Caco-2 (cell line): ENCODE data around the gene BCORL1. TPM values are rescaled to one million over a fixed set of nuclear protein-coding genes. Genes with fewer than 3 reads are reported as not detected.

Experiments
- BruUV-seq: library from RNA; stranded (reverse); fragments of 400-500 nt; replicated peaks from 2 replicates; lab custom pipeline; 2021; lab: Mats Ljungman, UMichigan
- CTCF ChIA-PET: fragments of 300-600 bp; sonication (Branson Sonifier 250); formaldehyde crosslinking; loops from one replicate; lab custom pipeline; 2022; ENCODE audit warnings: antibody characterized with exemption; lab: Charles Lee
- POLR2A ChIA-PET: fragments of 300-600 bp; sonication (Branson Sonifier 250); formaldehyde crosslinking; loops from one replicate; lab custom pipeline; 2022; ENCODE audit warnings: antibody characterized with exemption; lab: Charles Lee
- DNase-seq, 2 experiments: peaks; one replicate each; pipeline versions ENCODE4 v3.0.0 to v3.0.0-alpha.2; 2020 to 2022
- H3K27me3 ChIP-seq: replicated peaks from 2 replicates; pipeline ENCODE4 v1.6.0; 2011; ENCODE audit warnings: low read length; ENCODE audit not compliant: control insufficient read depth, insufficient read depth
- H3K36me3 ChIP-seq: 2 replicates; pipeline ENCODE4 v1.5.1; 2011; ENCODE audit warnings: low read length; ENCODE audit not compliant: control insufficient read depth, insufficient read depth
- H3K4me1 ChIP-seq: fragments of 250-450 bp; sonication (Bioruptor Pico); 2 replicates; pipeline ENCODE4 v1.5.1; 2020; ENCODE audit warnings: mild to moderate bottlenecking
- H3K4me3 ChIP-seq: 2 replicates; pipeline ENCODE4 v1.5.1; 2011; ENCODE audit warnings: low read depth, mild to moderate bottlenecking, control low read depth, low read length
- H3K9me3 ChIP-seq: fragments of 250-450 bp; sonication (Bioruptor Pico); 2 replicates; pipeline ENCODE4 v1.5.1; 2020; ENCODE audit warnings: mild to moderate bottlenecking, moderate library complexity
- H3K27ac Mint-ChIP-seq: one replicate; pipeline ENCODE4 v1.8.0; 2022; ENCODE audit warnings: mixed read lengths; ENCODE audit not compliant: unreplicated experiment
- H3K27me3 Mint-ChIP-seq: one replicate; pipeline ENCODE4 v1.8.0; 2022; ENCODE audit warnings: mixed read lengths; ENCODE audit not compliant: insufficient read depth, unreplicated experiment
- H3K36me3 Mint-ChIP-seq: one replicate; pipeline ENCODE4 v1.8.0; 2022; ENCODE audit warnings: mild to moderate bottlenecking, mixed read lengths; ENCODE audit not compliant: insufficient read depth, unreplicated experiment
- H3K4me1 Mint-ChIP-seq: one replicate; pipeline ENCODE4 v1.8.0; 2022; ENCODE audit warnings: low read depth, mixed read lengths; ENCODE audit not compliant: unreplicated experiment
- H3K4me3 Mint-ChIP-seq: one replicate; pipeline ENCODE4 v1.8.0; 2022; ENCODE audit warnings: mild to moderate bottlenecking, moderate library complexity, mixed read lengths; ENCODE audit not compliant: unreplicated experiment
- H3K9me3 Mint-ChIP-seq: one replicate; pipeline ENCODE4 v1.8.0; 2022; ENCODE audit warnings: mixed read lengths; ENCODE audit not compliant: unreplicated experiment
- CTCF ChIP-seq, 2 experiments: fragments of 200-600 bp in 1 of 2; IDR thresholded peaks; 1 replicate in 1 of 2; 2 replicates in 1 of 2; pipeline versions ENCODE4 v1.5.1 to v1.8.0; 2011 to 2022; ENCODE audit warnings: antibody characterized with exemption in 1 of 2, control low read depth in 1 of 2, inconsistent platforms in 1 of 2, low read depth in 1 of 2, low read length in 1 of 2, mild to moderate bottlenecking in 1 of 2, moderate library complexity in 1 of 2; ENCODE audit not compliant: insufficient read depth in 1 of 2, severe bottlenecking in 1 of 2, unreplicated experiment in 1 of 2
- intact Hi-C: fragments of 100-400 bp; cut with micrococcal nuclease; formaldehyde crosslinking; loops from one replicate; pipeline ENCODE4 v1.10.0; 2022; ENCODE audit not compliant: unreplicated experiment
- total RNA-seq: library from RNA; stranded (reverse); gene quantifications from 2 replicates; pipeline ENCODE4 v1.2.3, GENCODE V29; 2022

BCORL1 gene
- total RNA-seq, 1 experiment from 2014 or later, result 19.8 TPM

- TF ChIP-seq CTCF (IDR thresholded peaks at IDR 0.05; ENCODE audit: insufficient read depth in 1 of 2, low read depth in 1 of 2, low read length in 1 of 2, severe bottlenecking in 1 of 2, unreplicated experiment in 1 of 2), result no peak
- H3K36me3 Mint-ChIP-seq, result peaks cover 15% of the 10 kb centered on the region
- intact Hi-C loops, result no loop called here
- no peak overlapping the region for H3K27ac Mint-ChIP-seq
- ChIA-PET CTCF (no interaction called here), POLR2A (interaction anchor here (0.5 kb wide), 1 partner anchor 141 kb away, joined by 3 read pairs; no protein-coding TSS in a partner anchor)
- DNase-seq, result no peak
- no peaks in the 10 kb centered on the region for H3K27me3 Mint-ChIP-seq
- no peaks in the 10 kb centered on the region for H3K9me3 ChIP-seq
- H3K4me3 Mint-ChIP-seq, result no peak overlapping the region
- H3K9me3 Mint-ChIP-seq, result no peaks in the 10 kb centered on the region
- peaks cover 1% of the 10 kb centered on the region; the same call in 1 of the 2 replicates for H3K36me3 ChIP-seq
- no peaks in the 10 kb centered on the region for H3K27me3 ChIP-seq
- no peaks in the 10 kb centered on the region for H3K4me1 ChIP-seq
- no peak overlapping the region for H3K4me3 ChIP-seq
- BruUV-seq, result no TSS peak
- H3K4me1 Mint-ChIP-seq, result no peaks in the 10 kb centered on the region
Observed at GRCh38 chrX:130053236-130053635, 70.8 kb downstream of the BCORL1 start.

- ChIA-PET CTCF (no interaction called here), POLR2A (no interaction called here)
- Mint-ChIP-seq H3K9me3 (no peaks in the 10 kb centered on the region), H3K27ac (no peak overlapping the region), H3K27me3 (no peaks in the 10 kb centered on the region), H3K4me3 (no peak overlapping the region), H3K36me3 (peaks cover 16% of the 10 kb centered on the region), H3K4me1 (no peaks in the 10 kb centered on the region)
- Histone ChIP-seq H3K4me3 (no peak overlapping the region), H3K36me3 (no peaks in the 10 kb centered on the region), H3K9me3 (no peaks in the 10 kb centered on the region), H3K27me3 (no peaks in the 10 kb centered on the region), H3K4me1 (no peaks in the 10 kb centered on the region)
- BruUV-seq, result no TSS peak
- intact Hi-C loops, result no loop called here
- DNase-seq, result no peak
- no peak for TF ChIP-seq CTCF (IDR thresholded peaks at IDR 0.05; ENCODE audit: insufficient read depth in 1 of 2, low read depth in 1 of 2, low read length in 1 of 2, severe bottlenecking in 1 of 2, unreplicated experiment in 1 of 2)
Observed at GRCh38 chrX:130055103-130055502, 72.7 kb downstream of the BCORL1 start.

- no peaks in the 10 kb centered on the region for H3K27me3 Mint-ChIP-seq
- no peaks in the 10 kb centered on the region for H3K9me3 Mint-ChIP-seq
- H3K36me3 Mint-ChIP-seq, result peaks cover 18% of the 10 kb centered on the region
- no peak for TF ChIP-seq CTCF (IDR thresholded peaks at IDR 0.05; ENCODE audit: insufficient read depth in 1 of 2, low read depth in 1 of 2, low read length in 1 of 2, severe bottlenecking in 1 of 2, unreplicated experiment in 1 of 2)
- H3K9me3 ChIP-seq, result no peaks in the 10 kb centered on the region
- no peaks in the 10 kb centered on the region for H3K27me3 ChIP-seq
- ChIA-PET CTCF (no interaction called here), POLR2A (no interaction called here)
- DNase-seq, result no peak
- H3K4me3 Mint-ChIP-seq, result no peak overlapping the region
- no peaks in the 10 kb centered on the region for H3K4me1 ChIP-seq
- intact Hi-C loops, result no loop called here
- BruUV-seq, result no TSS peak
- no peaks in the 10 kb centered on the region for H3K4me1 Mint-ChIP-seq
- H3K4me3 ChIP-seq, result no peak overlapping the region
- H3K36me3 ChIP-seq, result no peaks in the 10 kb centered on the region
- H3K27ac Mint-ChIP-seq, result no peak overlapping the region
Observed at GRCh38 chrX:130055899-130056298, 73.5 kb downstream of the BCORL1 start.
